ENCODE data around the gene FRRS1. TPM values are rescaled to one million over a fixed set of nuclear protein-coding genes. Genes with fewer than 3 reads are reported as not detected.

The FRRS1 gene
- total and polyA plus RNA-seq, 10 of the 15 experiments (the other 5 are each of a cell fraction or from before 2014, with no cell fraction given): 0.13 to 18.9 (median 8.0) TPM

DNA sequence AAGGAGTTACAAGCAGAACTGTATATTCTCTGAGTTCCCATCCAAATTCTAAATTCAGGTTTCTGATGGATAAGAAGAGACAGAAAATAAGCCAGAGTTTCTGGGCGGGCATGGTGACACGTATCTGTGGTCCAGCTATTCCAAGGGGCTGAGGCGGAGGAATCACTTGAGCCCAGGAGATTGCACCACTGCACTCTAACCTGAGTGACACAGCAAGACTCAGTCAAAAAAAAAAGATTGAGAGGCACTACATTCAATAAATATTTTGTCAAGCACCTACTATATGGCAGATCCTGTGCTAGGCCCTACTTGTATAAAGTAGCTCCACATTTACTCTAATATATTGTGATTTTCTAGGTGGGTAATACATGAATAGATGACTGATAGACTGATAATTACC, 6.4 kb upstream of the FRRS1 start:
- Histone ChIP-seq H3K4me3 (no peak overlapping the region), H3K9ac (ENCODE audit: control insufficient read depth, insufficient read depth, low read length) (no peak overlapping the region), H3K4me1 (ENCODE audit: control insufficient read depth, insufficient read depth, low read length) (peaks cover 4% of the 10 kb centered on the region; the same call in 1 of the 2 replicates), H3K27me3 (replicated peaks in 1 of 2; ENCODE audit: control insufficient read depth in 2 of 2, insufficient read depth in 2 of 2, low read length in 1 of 2) (no peaks in the 10 kb centered on the region), H3K4me2 (ENCODE audit: control insufficient read depth, insufficient read depth) (no peak overlapping the region), H2AFZ (ENCODE audit: control insufficient read depth, low read depth, low read length) (no peak overlapping the region), H3K79me2 (ENCODE audit: control insufficient read depth, insufficient read depth, low read length) (no peaks in the 10 kb centered on the region), H4K20me1 (ENCODE audit: control insufficient read depth, insufficient read depth) (no peaks in the 10 kb centered on the region), H3K36me3 (ENCODE audit: control insufficient read depth in 2 of 2, insufficient read depth in 2 of 2, low read length in 1 of 2) (no peaks in the 10 kb centered on the region), H3K9me3 (replicated peaks; ENCODE audit: control insufficient read depth, insufficient read depth, low read length) (no peaks in the 10 kb centered on the region), H3K27ac (ENCODE audit: control insufficient read depth, insufficient read depth) (no peak overlapping the region)
- BruUV-seq (replicated peaks): no TSS peak
- no peak for FAIRE-seq
- no peak for DNase-seq (ENCODE audit: low read depth, low spot score)
- 94% methylated on average over 3 of the region's 3 CpGs for WGBS (ENCODE audit: insufficient coverage, insufficient replicate concordance, low lambda C conversion rate, missing lambda C conversion rate)
- SMC1A ChIA-PET (ENCODE audit: uncharacterized antibody, unreplicated experiment): interaction anchor here (1.1 to 11.2 kb wide), 4 partner anchors 10 to 17 kb away, joined by 3 to 99 read pairs (median 6); no protein-coding TSS in a partner anchor
- no peak for ATAC-seq
- CTCF ChIA-PET: no interaction called here
- intact Hi-C loops (cut with micrococcal nuclease; ENCODE audit: unreplicated experiment): no loop called here
- in situ Hi-C loops (cut with MboI): loop anchor here (25.0 kb wide), 2 partner anchors 1614 to 1861 kb away; partner anchors contain the start of gene DPYD
- POLR2A ChIA-PET: interaction anchor here (0.7 to 1.0 kb wide), 2 partner anchors 9 to 237 kb away, joined by 3 to 4 read pairs; no protein-coding TSS in a partner anchor
- RAD21 ChIA-PET (ENCODE audit: unreplicated experiment): interaction anchor here (0.5 kb wide), 1 partner anchor 1083 kb away, joined by 3 read pairs; no protein-coding TSS in a partner anchor
- TF ChIP-seq GATAD2B (conservative IDR thresholded peaks at IDR 0.05; ENCODE audit: low read depth) (no peak), POLR2A (IDR thresholded peaks at IDR 0.05; ENCODE audit: low read depth, low read length) (no peak), NRF1 (conservative IDR thresholded peaks at IDR 0.05; ENCODE audit: low read depth, low read length) (no peak), TAF1 (IDR thresholded peaks at IDR 0.05; ENCODE audit: borderline replicate concordance, low read depth, low read length) (no peak), EED (IDR thresholded peaks at IDR 0.05; ENCODE audit: low read depth) (no peak), BMI1 (IDR thresholded peaks at IDR 0.05; ENCODE audit: borderline replicate concordance) (no peak), DPF2 (IDR thresholded peaks at IDR 0.05) (no peak), SRF (IDR thresholded peaks at IDR 0.05; ENCODE audit: low read depth in 2 of 2, low read length in 2 of 2) (no peak), TCF7 (IDR thresholded peaks at IDR 0.05; ENCODE audit: borderline replicate concordance) (no peak), KAT2A (conservative IDR thresholded peaks at IDR 0.05; ENCODE audit: control insufficient read depth, low read depth, low read length) (no peak), WRNIP1 (IDR thresholded peaks at IDR 0.05; ENCODE audit: borderline replicate concordance, low read depth, low read length) (no peak), RFX5 (IDR thresholded peaks at IDR 0.05; ENCODE audit: low read depth, low read length) (no peak), FOXK2 (IDR thresholded peaks at IDR 0.05) (no peak), RB1 (IDR thresholded peaks at IDR 0.05; ENCODE audit: borderline replicate concordance) (no peak)
- TF ChIP-seq, protein P1, sequence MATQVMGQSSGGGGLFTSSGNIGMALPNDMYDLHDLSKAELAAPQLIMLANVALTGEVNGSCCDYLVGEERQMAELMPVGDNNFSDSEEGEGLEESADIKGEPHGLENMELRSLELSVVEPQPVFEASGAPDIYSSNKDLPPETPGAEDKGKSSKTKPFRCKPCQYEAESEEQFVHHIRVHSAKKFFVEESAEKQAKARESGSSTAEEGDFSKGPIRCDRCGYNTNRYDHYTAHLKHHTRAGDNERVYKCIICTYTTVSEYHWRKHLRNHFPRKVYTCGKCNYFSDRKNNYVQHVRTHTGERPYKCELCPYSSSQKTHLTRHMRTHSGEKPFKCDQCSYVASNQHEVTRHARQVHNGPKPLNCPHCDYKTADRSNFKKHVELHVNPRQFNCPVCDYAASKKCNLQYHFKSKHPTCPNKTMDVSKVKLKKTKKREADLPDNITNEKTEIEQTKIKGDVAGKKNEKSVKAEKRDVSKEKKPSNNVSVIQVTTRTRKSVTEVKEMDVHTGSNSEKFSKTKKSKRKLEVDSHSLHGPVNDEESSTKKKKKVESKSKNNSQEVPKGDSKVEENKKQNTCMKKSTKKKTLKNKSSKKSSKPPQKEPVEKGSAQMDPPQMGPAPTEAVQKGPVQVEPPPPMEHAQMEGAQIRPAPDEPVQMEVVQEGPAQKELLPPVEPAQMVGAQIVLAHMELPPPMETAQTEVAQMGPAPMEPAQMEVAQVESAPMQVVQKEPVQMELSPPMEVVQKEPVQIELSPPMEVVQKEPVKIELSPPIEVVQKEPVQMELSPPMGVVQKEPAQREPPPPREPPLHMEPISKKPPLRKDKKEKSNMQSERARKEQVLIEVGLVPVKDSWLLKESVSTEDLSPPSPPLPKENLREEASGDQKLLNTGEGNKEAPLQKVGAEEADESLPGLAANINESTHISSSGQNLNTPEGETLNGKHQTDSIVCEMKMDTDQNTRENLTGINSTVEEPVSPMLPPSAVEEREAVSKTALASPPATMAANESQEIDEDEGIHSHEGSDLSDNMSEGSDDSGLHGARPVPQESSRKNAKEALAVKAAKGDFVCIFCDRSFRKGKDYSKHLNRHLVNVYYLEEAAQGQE (IDR thresholded peaks at IDR 0.05; ENCODE audit: low read depth, low read length): no peak
- TF ChIP-seq, protein P2, sequence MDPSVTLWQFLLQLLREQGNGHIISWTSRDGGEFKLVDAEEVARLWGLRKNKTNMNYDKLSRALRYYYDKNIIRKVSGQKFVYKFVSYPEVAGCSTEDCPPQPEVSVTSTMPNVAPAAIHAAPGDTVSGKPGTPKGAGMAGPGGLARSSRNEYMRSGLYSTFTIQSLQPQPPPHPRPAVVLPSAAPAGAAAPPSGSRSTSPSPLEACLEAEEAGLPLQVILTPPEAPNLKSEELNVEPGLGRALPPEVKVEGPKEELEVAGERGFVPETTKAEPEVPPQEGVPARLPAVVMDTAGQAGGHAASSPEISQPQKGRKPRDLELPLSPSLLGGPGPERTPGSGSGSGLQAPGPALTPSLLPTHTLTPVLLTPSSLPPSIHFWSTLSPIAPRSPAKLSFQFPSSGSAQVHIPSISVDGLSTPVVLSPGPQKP (IDR thresholded peaks at IDR 0.05; ENCODE audit: low read depth, low read length): no peak
- TF ChIP-seq, protein P3, sequence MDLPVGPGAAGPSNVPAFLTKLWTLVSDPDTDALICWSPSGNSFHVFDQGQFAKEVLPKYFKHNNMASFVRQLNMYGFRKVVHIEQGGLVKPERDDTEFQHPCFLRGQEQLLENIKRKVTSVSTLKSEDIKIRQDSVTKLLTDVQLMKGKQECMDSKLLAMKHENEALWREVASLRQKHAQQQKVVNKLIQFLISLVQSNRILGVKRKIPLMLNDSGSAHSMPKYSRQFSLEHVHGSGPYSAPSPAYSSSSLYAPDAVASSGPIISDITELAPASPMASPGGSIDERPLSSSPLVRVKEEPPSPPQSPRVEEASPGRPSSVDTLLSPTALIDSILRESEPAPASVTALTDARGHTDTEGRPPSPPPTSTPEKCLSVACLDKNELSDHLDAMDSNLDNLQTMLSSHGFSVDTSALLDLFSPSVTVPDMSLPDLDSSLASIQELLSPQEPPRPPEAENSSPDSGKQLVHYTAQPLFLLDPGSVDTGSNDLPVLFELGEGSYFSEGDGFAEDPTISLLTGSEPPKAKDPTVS (IDR thresholded peaks at IDR 0.05; ENCODE audit: low read depth, low read length): no peak
- TF ChIP-seq, protein P4, sequence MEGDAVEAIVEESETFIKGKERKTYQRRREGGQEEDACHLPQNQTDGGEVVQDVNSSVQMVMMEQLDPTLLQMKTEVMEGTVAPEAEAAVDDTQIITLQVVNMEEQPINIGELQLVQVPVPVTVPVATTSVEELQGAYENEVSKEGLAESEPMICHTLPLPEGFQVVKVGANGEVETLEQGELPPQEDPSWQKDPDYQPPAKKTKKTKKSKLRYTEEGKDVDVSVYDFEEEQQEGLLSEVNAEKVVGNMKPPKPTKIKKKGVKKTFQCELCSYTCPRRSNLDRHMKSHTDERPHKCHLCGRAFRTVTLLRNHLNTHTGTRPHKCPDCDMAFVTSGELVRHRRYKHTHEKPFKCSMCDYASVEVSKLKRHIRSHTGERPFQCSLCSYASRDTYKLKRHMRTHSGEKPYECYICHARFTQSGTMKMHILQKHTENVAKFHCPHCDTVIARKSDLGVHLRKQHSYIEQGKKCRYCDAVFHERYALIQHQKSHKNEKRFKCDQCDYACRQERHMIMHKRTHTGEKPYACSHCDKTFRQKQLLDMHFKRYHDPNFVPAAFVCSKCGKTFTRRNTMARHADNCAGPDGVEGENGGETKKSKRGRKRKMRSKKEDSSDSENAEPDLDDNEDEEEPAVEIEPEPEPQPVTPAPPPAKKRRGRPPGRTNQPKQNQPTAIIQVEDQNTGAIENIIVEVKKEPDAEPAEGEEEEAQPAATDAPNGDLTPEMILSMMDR (IDR thresholded peaks at IDR 0.05 in 2 of 3, conservative IDR thresholded peaks at IDR 0.05 in 1 of 3; ENCODE audit: control insufficient read depth in 2 of 3, extremely low read depth in 1 of 3, insufficient read depth in 1 of 3, low read depth in 3 of 3, low read length in 3 of 3): no peak
